ENCODE measurements around the gene ABLIM2.
"Not testable (repeated sequence)": the region's sequence is repeated elsewhere in the genome, so short reads cannot be mapped to it uniquely, and the experiment has no call there.

Gene ABLIM2

DNA sequence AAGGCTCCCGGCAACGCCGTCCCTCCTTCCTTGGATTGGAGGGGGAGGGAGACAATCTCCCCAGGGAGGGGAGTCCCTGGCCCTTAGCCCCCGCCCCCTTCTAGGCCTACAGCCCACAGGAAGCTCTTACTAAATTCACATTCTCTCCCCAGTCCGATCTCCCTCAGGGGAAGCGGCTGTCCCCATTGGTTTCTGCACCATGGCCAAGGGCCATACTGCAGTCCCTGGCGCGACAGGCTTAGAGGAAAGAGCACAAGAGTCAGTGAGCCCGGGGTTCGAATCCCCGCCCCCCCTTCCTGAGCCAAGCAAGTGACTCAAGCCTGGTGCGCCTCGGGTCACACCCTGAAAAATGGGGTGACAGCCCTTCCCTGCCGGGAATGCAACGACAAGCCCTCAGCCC is 1.1 kb downstream of the ABLIM2 start:
- DNase-seq (ENCODE audit: low spot score), result no peak

DNA sequence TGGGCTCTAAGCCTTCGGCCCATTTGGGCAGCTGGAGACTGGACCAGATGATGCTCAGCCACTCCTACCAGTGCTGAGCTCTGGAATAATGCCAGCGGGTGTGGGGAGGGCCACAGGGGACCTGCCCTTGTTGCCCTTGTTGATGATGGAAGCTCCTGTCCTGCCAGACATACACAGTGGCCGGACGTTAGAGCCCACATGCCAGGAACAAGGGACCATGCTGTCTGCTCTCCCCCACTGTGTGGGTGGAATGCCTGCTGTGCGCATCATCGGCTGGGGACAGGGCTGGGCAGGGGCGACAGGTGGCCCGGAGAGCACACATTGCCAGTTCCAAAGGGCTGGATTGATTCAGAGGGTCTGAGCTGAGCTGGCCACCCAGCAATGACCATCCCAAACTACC is 2.0 kb downstream of the ABLIM2 start:
- DNase-seq (ENCODE audit: low spot score), result no peak

DNA sequence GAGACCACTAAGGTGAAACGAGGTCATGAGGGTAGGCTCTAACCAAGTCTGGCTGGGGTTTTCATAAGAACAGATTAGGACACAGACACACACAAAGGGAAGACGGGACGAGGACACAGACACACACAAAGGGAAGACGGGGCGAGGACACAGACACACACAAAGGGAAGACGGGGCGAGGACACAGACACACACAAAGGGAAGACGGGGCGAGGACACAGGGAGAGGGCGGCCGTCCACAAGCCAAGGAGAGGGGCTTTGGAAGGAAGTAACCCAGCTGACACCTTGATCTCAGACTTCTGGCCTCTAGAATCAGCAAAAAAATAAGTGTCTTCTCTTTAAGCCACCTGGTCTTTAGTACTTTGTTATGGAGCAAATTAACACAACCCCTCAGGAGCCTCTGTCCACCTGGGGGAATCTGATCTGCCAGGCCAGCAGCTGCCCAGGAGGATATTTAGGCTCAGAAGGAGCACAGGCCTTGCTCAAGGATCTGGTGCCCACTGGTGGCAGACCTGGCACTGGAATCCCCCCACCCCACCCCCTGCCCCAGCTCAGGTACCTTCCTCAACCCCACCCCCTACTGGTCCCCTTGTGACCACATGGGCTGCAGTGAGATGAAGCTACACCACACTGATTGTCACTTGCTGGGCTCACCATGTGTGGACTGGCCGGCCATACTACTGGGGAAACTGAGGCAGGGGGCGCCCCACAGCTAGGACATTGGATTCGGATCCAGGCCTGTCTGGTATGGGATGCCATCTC is 2.8 kb downstream of the ABLIM2 start:
- no peak for DNase-seq (ENCODE audit: low spot score)

DNA sequence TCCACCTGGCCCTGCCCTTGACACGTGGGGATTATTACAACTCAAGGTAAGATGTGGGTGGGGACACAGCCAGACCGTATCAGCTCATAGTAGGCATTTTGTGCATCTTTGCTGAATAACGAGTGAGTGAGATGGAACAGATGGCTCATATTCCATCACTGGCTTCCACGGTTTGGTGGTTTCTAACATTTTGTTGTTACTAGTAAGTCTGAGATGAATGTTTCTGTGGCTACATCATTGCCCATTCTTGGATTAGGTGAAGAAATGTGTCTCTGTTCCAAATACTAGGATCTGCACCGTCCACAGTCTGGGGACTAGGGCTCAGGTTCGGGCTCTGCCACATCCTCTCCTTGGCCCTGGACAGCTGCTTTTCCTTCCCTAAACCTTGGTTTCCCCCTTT is 3.6 kb downstream of the ABLIM2 start:
- DNase-seq (ENCODE audit: low spot score), result no peak

DNA sequence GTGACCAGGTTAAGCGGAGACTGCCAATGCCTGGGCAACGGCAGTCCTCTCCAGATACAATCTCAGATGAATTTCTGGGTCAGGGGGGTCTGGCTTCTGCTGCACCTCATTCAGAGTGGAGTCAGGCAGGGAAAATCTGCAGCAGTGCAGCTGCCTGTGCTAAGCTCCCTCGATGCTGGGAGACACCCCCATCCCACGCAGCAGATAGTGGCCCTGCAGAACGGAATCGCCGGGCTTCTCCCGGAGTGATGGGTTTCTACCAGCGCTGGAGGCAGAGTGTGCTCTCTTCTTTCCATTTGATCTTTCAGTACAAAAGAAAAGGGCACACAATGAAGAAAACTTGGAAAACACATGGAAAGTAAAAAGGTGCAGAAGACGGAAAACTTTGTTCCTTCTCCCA is 5.2 kb downstream of the ABLIM2 start:
- no peak for DNase-seq (ENCODE audit: low spot score)

DNA sequence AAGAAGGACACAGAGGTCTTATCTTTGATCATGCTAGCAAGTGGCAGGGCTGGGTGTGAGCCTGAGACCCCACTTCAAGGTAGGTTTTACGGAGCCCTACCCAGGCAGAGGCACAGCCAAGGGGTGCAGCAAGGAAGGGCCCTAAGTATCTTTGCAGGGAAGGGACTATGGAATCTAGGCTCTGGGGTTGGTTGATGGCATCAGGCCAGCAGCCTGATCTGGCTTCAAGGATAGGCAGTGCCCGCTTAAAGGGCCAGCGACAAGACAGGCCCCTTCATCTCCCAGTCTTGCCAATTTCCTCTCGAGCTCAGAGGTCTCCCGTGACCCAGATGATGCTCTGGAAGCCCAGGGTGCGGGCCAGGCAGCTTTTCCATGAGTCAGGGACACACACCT is 5.8 kb downstream of the ABLIM2 start:
- DNase-seq (ENCODE audit: low spot score), result no peak

DNA sequence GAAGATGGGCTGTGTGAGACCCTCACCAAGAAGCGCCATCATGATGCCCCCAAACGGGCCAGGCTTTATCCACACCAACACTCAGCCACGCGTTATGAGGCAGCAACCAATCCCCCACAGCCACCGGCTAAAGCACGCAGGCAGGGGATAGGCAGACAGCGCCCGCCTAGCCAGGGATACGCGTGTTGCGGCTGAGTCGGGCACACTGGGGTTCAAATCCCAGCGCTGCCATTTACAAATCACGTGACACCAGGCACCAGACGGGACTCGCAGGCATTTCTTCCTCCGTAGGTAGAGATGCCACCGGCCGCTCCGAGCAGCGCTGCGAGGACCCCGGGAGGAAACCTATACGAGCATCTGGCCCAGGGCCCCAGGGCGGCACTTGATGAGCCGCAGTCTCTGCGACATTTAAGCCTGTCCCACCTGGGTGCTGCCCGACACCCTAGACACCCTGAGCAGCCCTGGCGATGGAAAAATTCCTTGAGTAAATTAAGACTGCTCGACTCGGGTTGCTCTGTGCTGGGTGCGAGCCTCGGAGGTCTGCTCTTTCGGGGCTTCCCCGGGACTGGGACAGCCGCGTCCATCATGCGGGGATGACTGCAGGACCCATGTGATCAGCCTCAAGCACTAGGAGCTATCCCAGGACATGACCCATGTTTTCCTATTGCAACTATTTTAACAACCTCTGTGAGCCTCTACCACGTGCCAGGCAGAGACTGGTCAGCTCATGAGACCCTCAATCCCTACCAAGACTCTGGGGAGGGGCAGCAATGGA is 6.3 kb downstream of the ABLIM2 start:
- DNase-seq (ENCODE audit: low spot score), result no peak

DNA sequence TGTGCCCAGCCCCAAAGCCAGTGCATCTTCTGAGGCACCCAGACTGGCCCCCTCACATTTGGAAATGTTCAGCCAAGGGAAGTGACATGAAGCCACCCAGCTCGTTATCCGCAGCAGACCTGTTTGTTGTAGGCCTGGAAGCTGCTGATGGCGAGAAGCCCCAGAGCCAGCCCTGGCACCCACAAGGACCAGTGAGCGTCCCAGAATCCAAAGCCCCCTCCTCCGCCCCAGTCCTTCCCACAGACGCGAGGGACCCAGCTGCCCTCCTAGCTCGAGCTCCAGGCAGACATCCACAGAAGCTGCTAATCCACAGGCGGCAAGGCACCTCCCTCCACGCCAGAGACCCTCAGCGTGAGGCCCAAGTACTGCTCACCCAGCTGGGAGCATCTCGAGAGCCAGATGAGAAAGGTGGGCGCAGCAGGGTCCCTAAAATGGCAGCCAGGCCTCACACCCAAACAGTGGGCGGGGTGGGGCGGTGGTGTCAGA is 7.4 kb downstream of the ABLIM2 start:
- no peak for DNase-seq (ENCODE audit: low spot score)

DNA sequence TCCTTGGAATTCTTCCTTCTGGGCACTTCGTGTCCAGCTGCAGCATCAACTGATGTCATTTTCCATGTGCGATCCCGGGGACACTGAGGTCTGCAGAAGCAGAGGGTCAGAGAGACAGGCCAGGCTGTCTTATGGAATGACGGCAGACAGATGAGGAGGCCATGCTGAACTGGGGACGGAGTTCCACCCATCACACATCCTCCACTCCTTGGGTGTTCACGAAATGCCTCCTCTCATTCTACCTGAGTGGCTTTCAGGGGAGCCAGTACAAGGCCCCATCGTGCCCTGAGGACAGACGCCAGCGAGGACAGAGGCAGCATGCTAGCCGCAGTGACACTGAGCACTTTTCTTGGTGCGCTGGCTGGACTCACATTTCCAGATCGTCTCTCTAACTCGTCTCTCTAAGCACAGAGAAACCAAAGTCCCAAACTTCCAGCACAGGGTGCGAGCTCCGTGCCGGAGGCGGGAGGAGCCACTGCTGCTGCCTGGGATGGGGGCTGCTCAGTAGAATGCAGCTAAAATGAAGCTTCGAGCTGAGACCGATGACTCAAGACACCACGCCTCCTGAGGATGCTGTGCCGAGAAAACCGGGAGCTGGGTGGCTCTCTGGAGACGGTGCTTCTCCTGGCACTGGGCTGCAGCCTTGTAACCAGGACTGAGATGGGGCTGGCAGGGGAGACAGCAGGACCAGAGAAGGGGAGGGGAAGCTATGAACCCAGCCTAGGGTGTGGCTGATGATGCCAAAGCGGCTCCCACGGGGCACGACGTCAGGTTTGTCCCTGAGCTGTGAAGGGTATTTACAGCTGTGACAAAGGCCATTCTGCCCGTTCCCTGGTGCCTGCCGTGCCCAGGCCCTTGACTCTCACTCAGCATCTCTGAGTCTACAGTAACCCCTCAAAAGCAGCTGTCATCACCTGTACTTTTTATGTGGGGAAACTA is 8.2 kb downstream of the ABLIM2 start:
- DNase-seq (ENCODE audit: low spot score), result no peak

DNA sequence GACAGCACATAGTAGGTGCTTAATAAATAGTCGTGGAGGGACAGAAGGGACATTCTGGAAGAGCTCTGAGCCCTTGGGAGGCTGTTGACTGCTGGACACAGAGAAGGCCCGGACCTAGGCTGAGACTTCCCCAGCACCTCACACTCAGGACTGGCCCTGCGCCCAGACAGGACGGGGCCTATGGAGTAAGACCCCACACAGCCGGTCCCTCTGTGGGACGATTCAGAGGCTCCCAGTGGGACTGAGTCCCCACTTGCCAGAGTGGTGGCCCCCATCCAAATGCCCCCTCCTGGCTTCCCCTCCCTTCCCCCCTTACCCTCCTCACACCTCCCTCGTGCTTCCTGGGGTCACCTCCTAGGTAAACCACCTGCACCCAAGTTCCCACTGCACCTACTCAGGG is 8.9 kb downstream of the ABLIM2 start:
- no peak for DNase-seq (ENCODE audit: low spot score)

DNA sequence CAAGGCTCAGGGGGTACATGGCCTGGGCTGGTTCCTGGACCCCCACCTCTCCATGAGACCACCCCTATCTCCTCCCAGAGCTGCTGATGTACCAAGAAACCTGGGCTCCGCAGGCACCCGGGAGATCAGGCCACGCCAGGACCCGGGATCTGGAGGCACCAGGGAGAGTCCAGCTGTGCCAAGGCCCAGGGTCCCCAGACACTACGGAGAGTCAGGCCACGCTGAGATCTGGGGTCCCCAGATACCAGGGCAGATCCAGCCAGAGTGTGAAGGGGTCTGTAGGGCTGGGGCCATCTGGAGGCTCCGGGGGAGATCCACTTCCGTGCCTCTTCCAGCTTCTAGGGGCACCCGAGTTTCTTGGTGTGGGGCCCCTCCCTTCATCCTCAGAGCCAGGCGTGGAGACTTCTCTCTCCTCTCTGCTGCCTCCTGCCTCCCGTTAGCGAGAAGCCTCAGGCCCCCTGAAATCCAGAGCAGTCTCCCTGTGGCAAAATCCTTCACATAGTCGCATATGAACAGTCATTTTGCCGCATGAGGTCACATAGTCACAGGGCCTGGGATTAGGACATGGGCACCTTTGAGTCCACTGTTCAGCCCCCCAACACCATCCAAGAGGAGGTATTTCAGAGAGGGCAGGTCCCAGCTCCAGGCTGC is 9.7 kb downstream of the ABLIM2 start:
- DNase-seq (ENCODE audit: low spot score), result no peak

DNA sequence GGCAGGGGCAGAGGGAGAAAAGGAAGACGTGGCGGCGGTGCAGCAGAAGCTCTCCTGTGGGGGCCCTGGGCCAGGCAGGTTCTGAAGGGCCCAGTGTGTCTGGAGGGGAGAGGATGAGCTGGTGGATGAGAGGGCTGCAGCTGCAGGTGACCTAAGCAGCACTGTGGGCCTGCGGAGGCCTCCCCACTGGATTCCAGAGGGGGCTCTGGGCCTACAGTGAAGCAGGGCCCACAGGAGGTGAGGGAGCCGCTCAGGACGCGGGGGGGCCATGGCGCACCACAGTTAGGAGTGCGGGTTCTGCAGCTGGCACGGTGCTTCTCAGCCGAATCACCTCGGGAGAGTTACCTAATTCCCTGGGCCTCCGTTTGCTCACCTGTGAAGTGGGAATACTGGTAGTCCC is 10.5 kb downstream of the ABLIM2 start:
- DNase-seq (ENCODE audit: low spot score), result no peak

DNA sequence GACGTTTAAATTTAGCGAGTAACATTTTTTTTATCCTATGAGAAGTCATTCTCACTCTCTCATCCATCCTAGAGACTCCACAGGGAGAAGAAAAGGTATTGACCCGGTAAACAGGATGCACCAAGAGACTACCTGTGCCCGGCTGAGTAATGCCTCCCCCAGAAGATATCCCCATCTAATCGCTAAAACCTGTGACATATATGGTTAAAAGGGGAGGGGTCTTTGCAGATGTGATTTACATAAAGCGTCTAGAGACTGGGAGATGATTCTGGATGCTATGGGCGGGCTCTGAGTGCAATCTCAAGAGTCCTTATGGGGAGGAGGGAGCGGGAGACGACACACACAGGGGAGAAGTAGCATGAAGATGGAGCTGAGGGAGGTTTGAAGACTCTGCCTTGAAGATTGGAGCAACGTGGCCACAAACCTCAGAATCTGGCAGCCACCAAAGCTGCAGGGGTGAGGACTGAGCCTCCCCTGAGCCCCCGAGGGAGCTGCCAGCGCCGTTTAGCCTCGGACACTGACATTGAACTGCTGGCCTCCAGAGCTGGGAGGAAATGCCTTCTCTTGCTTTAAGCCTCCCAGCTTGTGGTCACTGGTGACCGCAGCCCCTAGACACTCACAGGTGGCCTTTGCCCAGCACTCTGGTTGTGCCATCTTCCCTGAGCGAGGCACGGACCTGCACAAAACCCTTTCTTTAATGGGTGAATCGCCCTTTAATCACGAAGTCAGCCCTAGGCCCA is 11.2 kb downstream of the ABLIM2 start:
- no peak for DNase-seq (ENCODE audit: low spot score)

DNA sequence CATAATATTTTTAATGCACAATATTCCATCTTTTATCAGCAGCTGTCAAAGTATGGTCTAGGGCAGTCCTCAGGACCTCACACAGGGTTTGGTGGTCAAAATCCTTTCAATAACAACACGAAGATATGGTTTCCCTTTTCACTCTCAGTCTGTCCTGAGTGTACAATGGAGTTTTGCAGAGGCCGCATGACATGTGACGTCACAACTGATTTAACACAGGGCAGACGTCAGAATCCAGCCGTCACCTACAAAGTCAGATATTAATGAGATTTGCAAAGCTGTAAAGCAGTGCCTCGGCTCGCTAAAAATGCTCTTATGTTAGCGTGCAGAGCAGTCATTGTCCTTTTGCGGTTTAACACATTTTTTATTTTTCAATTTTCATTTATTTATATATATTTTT is 12.5 kb downstream of the ABLIM2 start:
- no peak for DNase-seq (ENCODE audit: low spot score)

DNA sequence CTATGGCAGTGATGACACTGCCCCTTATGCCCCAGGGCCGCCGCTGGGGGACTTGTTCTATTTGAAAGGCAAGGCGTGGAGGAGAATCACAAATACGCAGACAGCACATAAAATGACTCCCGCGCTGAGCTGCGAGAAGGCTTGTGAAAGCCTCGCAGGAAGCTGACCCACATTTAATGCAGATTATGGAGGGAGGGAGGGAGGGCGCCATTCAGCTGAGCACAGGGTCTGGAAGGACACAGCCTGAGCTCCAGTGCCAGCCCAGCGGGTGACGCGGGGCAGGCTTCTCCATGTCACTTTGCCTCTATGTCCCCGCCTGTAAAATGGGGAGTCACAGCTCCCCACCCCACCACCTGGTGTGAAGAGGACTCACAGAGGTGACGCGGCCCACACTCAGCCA is 14.3 kb downstream of the ABLIM2 start:
- DNase-seq (ENCODE audit: low spot score), result no peak

DNA sequence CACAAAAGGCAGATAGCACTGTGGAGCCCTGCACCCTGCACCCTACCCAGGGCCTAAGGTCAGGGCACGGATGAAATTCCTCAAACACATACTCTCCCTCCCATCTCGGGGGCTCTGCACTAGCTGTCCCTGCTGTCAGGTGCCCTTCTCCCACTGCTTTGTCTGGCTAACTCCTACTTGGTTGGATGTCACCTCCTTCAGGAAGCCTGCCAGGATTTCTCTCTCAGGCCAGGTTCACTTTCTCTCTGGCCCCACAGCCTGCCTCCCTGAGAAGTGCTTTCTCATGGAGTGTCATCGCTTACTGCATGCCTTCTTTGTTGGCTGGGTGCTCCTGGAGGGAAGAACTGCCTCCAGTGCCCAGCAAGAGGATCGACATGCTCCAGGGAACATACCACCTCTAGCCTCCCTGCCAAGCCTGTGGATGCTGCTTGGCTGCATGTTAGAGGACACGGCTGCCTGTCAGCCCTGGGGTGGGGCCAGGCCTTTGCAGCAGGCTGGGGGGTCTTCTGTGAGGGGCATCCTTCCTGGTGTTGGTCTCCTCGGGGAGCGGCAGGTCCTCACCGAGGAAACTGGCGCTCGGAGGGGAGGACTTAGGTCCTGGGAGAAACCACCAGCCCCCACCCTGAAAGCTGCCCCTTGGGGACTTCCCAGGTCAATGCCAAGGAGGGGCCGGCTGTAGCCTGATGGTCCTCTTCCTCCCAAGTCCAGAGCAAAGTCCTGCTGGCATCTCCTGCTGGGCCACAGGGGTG is 15.0 kb downstream of the ABLIM2 start:
- DNase-seq (ENCODE audit: low spot score), result no peak

DNA sequence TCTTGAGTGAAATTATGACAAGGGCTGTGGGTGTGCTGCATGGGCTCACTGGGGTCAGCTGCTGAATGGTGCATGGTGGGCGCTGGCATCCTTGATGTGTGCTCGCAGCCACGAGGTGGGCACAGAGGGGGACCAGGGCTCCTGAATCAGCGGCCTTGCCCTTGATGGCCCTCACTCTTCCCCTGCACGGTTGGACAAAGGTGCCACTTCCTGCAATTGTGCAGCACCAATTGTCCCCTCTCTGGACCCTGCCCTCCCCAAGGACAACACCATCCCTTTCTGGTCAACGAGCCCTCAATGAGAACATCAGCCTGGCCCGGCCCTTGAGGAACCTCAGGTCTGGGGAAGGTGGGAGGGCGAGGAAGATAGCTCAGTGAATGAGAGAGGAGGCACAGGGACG is 16.1 kb downstream of the ABLIM2 start:
- no peak for DNase-seq (ENCODE audit: low spot score)

DNA sequence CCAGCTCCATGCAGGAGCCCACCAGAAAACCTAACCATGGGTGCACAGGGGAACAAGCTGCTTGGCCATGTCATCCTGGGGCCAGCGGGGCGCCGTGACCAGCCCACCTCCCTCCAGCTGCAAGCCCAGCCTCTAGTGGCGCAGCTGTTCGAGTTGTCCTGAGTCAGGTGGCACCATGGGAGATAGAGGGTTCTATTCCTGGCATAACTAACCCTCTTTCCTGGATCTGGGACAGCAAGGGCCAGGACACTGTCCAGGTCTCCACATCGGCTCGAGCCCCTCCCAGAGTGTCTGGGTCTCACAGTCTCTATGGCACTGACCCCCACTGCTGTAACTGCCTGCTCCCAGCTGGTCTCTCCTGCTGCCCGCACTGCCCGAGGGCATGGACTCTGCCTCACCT is 16.7 kb downstream of the ABLIM2 start:
- no peak for DNase-seq (ENCODE audit: low spot score)

DNA sequence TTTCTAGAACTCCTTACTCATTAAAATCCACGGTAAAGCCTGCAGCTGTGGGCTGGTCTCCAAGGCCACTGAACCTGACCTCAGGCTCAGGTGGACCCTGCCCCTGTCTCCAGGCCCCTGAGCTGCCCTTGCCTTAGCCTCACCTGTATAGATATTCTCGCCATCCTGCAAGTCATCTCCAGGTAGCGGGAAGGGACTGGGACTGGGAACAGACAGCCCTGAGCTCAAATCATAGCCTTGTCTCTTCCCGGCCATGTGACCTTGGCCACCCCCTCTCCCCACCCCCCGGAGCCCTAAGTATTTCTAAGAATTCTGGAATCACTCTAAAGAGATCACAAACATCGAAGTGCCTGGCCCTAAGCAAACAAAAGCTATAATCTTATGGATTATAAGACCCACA is 17.7 kb downstream of the ABLIM2 start:
- DNase-seq (ENCODE audit: low spot score), result no peak

DNA sequence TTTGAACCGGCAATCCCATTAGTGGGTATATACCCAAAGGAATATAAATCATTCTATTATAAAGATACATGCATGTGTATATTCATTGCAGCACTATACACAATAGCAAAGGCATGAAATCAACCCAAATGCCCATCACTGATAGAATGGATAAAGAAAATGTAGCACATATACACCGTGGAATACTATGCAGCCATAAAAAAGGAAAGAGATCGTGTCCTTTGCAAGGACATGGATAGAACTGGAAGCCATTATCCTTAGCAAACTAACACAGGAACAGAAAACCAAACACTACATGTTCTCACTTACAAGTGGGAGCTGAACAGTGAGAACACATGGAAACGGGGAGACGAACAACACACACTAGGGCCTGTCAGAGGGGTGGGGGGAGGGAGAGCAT is 18.9 kb downstream of the ABLIM2 start:
- DNase-seq (ENCODE audit: low spot score), result not testable (repeated sequence)

Data from CD4-positive, alpha-beta T cell treated with Interleukin-2 at 100 ng/mL for 4 hours (primary cell).